Lower leg skin (tissue), 4 donors: ENCODE measurements around the gene THAP7. TPM values are rescaled to one million over a fixed set of nuclear protein-coding genes. Genes with fewer than 3 reads are reported as not detected.

ENCODE experiments used
- DNase-seq, 2 donors: peaks; one replicate each; pipeline ENCODE4 v3.0.0-alpha.2; 2019; ENCODE audit warnings: low spot score in 2 of 2
- H3K4me3 ChIP-seq: fragments of 200-600 bp; sonication (generic); 2 replicates; pipeline ENCODE4 v1.5.1; 2017; ENCODE audit warnings: mild to moderate bottlenecking, low read depth; ENCODE audit not compliant: poor library complexity, severe bottlenecking
- POLR2A ChIP-seq, 2 donors: fragments of 450-650 bp; IDR thresholded peaks; one replicate each; pipeline ENCODE4 v1.6.1; 2016 to 2017; ENCODE audit warnings: antibody characterized with exemption in 2 of 2, mild to moderate bottlenecking in 1 of 2, moderate library complexity in 1 of 2
- WGBS, 2 donors: methylation state at CpG; one replicate each; pipeline ENCODE4 v1.1.5; 2018; 5-methylcytosine and 5-hydroxymethylcytosine counted together
- intact Hi-C: fragments of 100-400 bp; cut with DNase I; formaldehyde crosslinking; loops from one replicate; pipeline ENCODE4 v1.15.0; 2023; ENCODE audit warnings: low total_unique reads
- total RNA-seq, 4 donors: library from RNA; depleted of rRNA; stranded (reverse); fragments of >200 nt; gene quantifications; one replicate each; pipeline ENCODE4 v1.1.0, GENCODE V29; 2016
- TF ChIP-seq, protein P1 (sequence below), 3 donors: fragments of 450-650 bp; IDR thresholded peaks; one replicate each; pipeline ENCODE4 v1.5.1; 2016; ENCODE audit warnings: antibody characterized with exemption in 3 of 3, mild to moderate bottlenecking in 3 of 3, moderate library complexity in 2 of 3

THAP7 gene
- total RNA-seq, 4 donors from 2014 or later, result 23.3 to 48.2 (median 45.1) TPM

DNA sequence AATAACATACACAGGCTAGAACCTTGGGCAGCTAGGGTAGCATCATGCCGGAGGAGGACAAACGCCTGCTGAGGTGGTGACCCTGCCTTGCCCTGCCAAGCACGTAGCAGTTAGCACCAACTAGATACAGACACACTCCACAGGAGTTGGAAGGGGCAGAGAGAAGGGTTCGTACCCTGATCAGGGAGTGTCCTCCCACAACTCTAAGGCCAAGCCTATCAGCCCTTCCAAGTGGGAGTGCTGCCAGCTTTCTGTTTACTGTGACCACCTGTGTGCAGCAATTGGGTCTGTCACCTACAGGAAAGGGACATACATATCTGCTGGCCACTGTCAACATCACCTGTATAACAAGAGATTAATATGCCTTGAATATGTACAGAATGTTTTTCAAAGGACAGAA is 1.9 kb upstream of the THAP7 start:
- 87% methylated on average over 4 of the region's 4 CpGs for WGBS, 2 donors
- DNase-seq, result no peak
- TF ChIP-seq, protein P1, sequence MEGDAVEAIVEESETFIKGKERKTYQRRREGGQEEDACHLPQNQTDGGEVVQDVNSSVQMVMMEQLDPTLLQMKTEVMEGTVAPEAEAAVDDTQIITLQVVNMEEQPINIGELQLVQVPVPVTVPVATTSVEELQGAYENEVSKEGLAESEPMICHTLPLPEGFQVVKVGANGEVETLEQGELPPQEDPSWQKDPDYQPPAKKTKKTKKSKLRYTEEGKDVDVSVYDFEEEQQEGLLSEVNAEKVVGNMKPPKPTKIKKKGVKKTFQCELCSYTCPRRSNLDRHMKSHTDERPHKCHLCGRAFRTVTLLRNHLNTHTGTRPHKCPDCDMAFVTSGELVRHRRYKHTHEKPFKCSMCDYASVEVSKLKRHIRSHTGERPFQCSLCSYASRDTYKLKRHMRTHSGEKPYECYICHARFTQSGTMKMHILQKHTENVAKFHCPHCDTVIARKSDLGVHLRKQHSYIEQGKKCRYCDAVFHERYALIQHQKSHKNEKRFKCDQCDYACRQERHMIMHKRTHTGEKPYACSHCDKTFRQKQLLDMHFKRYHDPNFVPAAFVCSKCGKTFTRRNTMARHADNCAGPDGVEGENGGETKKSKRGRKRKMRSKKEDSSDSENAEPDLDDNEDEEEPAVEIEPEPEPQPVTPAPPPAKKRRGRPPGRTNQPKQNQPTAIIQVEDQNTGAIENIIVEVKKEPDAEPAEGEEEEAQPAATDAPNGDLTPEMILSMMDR (IDR thresholded peaks at IDR 0.05), result no peak
- TF ChIP-seq POLR2A (IDR thresholded peaks at IDR 0.05), result no peak
- intact Hi-C loops, result no loop called here
- H3K4me3 ChIP-seq, result no peak overlapping the region

DNA sequence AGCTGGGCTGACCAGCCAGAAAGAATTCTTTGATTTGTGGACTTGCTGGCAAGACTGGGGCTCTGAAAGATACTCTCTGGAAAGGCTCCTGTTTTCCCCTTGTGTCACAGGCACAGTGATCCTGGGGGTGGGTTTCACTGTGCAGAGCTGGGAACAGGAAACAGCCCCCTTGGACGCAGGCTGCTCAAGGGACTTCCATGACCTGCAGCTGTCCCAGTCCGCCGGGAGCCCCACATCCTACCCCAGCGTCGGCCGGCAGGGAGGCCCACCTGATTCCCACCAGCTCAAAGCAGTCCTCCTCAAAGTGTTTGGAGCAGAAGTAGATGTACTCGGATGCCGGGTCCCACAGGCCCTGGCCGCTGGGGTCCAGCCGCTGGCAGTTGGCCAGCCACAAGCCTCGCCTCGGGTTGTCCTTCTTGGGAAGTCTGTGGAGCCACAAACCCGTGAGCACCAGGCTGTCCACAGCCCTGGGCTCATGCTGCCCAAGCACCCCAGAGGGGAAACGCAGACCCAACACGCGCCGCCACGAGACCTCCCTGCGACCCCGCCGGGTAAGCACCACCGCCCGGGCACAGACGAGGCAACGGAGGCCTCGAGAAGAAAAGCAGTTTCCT is 824 bp downstream of the THAP7 start:
- no peak for DNase-seq
- 1 to 3% methylated on average over 17 to 26 of the region's 26 CpGs for WGBS, 2 donors
- H3K4me3 ChIP-seq, result peak overlapping the region; percentile 88
- TF ChIP-seq POLR2A (IDR thresholded peaks at IDR 0.05), result no peak
- TF ChIP-seq, protein P1 (IDR thresholded peaks at IDR 0.05), result no peak
- intact Hi-C loops, result no loop called here

DNA sequence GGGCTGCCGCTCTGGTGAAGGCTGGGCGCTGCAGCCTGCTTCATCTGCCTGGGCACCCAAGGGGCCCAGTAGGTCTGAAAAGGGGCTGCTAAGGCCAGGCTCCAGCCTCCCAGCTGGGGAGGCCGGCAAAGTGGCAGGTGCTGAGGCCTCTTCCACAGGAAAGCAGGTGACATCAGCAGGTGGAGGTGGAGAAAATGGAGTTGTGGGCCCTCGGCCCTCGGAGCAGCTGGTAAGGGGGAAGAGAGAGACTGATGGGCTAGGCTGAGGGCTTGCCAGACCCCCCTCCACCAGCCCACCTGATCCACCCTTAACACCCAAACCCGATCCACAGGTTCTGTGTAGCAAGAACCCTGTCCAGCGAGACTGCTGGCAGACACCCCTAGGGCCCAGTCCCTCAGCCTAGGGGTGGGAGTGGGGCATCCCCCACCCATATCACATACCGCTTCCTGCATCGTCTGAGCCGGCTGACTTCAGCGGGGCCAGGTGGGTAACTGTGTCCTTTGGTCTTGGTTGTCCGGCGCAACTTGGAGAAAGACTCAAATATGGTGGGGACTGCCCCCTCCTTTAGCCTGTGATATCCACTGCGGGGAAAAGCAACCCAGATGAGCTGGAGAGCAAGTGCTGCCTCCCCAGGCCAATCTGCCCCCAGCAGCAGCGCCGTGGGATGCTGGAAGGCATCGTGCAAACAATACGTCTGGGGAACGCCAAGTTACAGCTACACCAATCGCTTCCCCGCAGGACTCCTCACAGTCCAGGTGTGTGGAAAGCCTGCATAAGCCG is 1.5 kb downstream of the THAP7 start:
- 44 to 51% methylated on average over 20 to 21 of the region's 22 CpGs for WGBS, 2 donors
- intact Hi-C loops, result no loop called here
- TF ChIP-seq, protein P1 (IDR thresholded peaks at IDR 0.05), result no peak
- no peak for TF ChIP-seq POLR2A (IDR thresholded peaks at IDR 0.05)
- peak overlapping the region; percentile 88 for H3K4me3 ChIP-seq
- DNase-seq, result no peak

DNA sequence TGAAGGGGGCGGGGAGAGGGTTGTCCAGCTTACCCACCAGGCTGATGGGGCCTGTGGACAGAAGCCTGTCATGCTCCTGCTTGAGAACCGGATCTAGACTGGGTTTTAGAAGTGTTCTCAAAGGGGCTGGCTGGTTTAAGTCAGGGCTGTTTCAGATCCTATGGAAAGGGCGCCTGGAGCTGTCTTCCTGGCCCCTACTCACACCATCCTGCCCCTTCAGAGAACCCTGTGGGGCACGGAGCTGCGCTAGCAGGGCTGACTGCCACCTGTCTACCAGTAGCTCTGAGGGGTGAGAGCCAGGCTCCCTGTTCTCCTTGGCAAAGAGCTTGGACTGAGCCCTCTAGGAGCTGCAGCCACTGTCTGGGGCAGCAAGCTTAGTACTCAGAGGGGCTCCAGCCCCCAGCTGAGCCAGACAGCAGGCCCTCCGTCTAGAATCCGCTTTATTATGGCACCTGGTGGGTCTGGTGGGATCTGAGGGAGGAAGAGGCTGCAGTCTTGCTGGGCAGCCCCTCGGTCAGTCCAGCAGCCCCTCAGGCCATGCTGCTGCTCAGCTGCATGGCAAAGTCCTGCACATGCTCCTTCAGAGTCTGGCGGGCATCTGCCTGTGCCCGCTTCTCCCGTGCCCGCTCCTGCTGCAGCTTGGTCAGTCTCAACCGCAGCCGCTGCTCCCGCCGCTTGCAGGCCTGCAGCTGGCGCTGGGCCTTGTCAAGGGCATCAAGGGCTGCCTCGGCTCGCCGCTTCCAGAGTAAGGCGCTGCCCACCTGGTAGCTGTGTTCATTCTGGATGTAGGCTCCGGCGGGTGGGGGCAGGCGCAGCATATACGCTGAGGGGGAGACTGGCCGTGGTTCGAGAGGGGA is 2.3 kb downstream of the THAP7 start:
- DNase-seq, result no peak
- TF ChIP-seq, protein P1 (IDR thresholded peaks at IDR 0.05), result no peak
- TF ChIP-seq POLR2A (IDR thresholded peaks at IDR 0.05), result no peak
- H3K4me3 ChIP-seq, result no peak overlapping the region
- WGBS, 2 donors, result 83 to 88% methylated on average over 18 to 20 of the region's 27 CpGs
- intact Hi-C loops, result no loop called here

DNA sequence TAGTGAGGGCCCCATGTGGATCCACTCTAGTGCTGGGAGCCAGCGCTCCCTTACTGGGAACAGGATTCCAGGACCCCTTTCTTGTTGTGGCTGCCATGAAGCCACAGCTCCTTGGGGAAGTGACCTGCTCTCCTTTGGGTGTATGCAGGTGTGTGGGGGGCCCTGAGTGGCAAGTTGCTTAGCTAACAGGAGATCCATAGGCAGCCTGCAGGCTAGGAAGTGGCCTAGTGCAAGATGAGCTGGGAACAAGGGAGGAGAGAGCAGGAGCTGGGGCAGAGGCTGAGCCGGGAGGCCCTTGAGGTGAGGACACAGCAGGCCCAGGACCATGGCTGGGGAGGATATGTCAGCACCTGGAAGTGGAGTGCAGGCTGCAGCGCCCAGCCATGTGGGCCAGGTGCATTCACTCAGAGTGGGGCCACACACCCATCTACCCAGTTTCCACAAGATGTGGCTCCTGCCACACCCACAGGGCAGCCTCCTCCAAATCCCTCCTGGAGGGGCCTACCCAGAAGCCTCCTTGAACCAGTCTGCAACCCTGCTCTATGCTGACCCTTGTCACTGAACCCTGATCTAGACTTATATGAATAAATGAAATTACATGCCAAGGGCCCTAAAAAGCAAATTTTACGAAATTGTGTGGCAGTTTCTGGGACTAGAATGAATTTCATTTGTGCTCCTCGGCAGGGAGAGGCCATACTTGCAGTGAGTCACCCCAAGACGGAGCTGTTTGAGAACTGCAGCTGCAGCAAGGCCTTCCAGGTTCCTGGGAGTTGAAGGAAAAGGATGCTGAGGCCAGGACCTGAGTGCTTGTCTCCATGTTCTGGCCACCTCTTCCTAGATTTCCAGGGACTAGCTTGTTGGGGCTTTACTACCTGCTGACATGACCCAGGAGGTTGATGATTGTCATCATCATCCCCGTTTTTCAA is 3.2 kb downstream of the THAP7 start:
- intact Hi-C loops, result no loop called here
- H3K4me3 ChIP-seq, result no peak overlapping the region
- WGBS, 2 donors, result 42 to 49% methylated on average over 6 of the region's 7 CpGs
- no peak for DNase-seq
- TF ChIP-seq POLR2A (IDR thresholded peaks at IDR 0.05), result no peak
- TF ChIP-seq, protein P1 (IDR thresholded peaks at IDR 0.05), result no peak
